Upper lobe of left lung (tissue), 6 donors: ENCODE results near the gene MCF2L2. TPM values are rescaled to one million over a fixed set of nuclear protein-coding genes. Genes with fewer than 3 reads are reported as not detected.

Experiments used
- ATAC-seq, 2 donors: fragments of 200-7000 bp; cut with Tn5 transposase; one replicate each; pipeline ENCODE4 v1.9.1; 2022; ENCODE audit warnings: mild to moderate bottlenecking in 2 of 2, moderate library complexity in 2 of 2; ENCODE audit not compliant: low FRiP score in 2 of 2
- DNase-seq, 2 donors: peaks; one replicate each; pipeline ENCODE4 v3.0.0-alpha.2; 2019 to 2020
- H3K27ac ChIP-seq, 4 donors: fragments of 200-600 bp; sonication (generic); one replicate each; pipeline ENCODE4 v1.5.1; 2016 to 2019
- H3K27me3 ChIP-seq, 4 donors: fragments of 200-600 bp; sonication (generic); one replicate each; pipeline ENCODE4 v1.5.1; 2017 to 2019
- H3K36me3 ChIP-seq, 4 donors: fragments of 200-600 bp; sonication (generic); one replicate each; pipeline ENCODE4 v1.5.1; 2016 to 2019
- H3K4me1 ChIP-seq, 4 donors: fragments of 200-600 bp; sonication (generic); one replicate each; pipeline ENCODE4 v1.5.1; 2018 to 2019
- H3K4me3 ChIP-seq, 4 donors: fragments of 200-600 bp; sonication (generic); one replicate each; pipeline ENCODE4 v1.5.1; 2017 to 2019; ENCODE audit warnings: mild to moderate bottlenecking in 2 of 4, moderate library complexity in 1 of 4
- H3K9me3 ChIP-seq, 4 donors: fragments of 200-600 bp; sonication (generic); one replicate each; pipeline ENCODE4 v1.5.1; 2018 to 2019
- EP300 ChIP-seq, 4 donors: sonication (generic); formaldehyde crosslinking; IDR thresholded peaks; one replicate each; pipeline ENCODE4 v1.5.1; 2017; ENCODE audit warnings: antibody characterized with exemption in 4 of 4, control low read depth in 2 of 4
- POLR2A ChIP-seq, 4 donors: fragments of 450-650 bp; IDR thresholded peaks; one replicate each; pipeline ENCODE4 v1.5.1; 2016 to 2017; ENCODE audit warnings: antibody characterized with exemption in 4 of 4, mild to moderate bottlenecking in 2 of 4
- POLR2AphosphoS5 ChIP-seq, 2 donors: sonication (generic); formaldehyde crosslinking; IDR thresholded peaks; one replicate each; pipeline ENCODE4 v1.5.1; 2017; ENCODE audit warnings: antibody characterized with exemption in 2 of 2
- WGBS, 2 donors: methylation state at CpG; one replicate each; pipeline ENCODE4 v1.1.5; 2017 to 2018; 5-methylcytosine and 5-hydroxymethylcytosine counted together
- total RNA-seq, 6 donors: library from RNA; depleted of rRNA in 4 of 6; stranded (reverse); fragments of >200 nt in 4 of 6; gene quantifications; one replicate each; pipeline versions ENCODE4 v1.1.0 to v1.2.1, GENCODE V29; 2016 to 2021
- TF ChIP-seq, protein P1 (sequence below), 6 experiments: fragments of 450-650 bp in 4 of 6; fragments of 200-600 bp in 2 of 6; sonication (generic) in 2 of 6; IDR thresholded peaks; one replicate each; pipeline ENCODE4 v1.5.1; 2016 to 2019; ENCODE audit warnings: antibody characterized with exemption in 6 of 6
- donor health status: DM: no; HTN: no; CAD: no; lungs with moderate emphysema.
- donor health status: DM: no; HTN: yes; CAD: no; lungs with severe emphysema.

MCF2L2 gene
- total RNA-seq, 6 donors from 2014 or later = 0.22 to 2.0 (median 1.2) TPM

DNA sequence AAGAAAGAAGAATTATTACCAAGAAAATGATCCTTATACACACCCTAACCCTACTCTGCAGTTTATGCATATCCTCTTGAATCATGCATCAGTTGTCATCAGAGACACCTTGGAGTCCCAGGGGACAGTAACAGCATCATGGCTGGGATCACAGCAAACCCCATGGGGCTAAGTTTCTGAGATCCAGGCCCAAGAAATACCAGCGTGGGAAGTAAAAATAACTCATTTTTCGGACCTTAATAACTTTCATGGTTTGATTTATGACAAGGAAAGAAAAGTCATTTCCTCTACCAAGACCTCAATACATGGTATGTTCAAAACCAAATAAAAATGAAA lies 214.2 kb downstream of the MCF2L2 start:
- 47 to 62% methylated on average over 2 of the region's 2 CpGs for WGBS, 2 donors
- H3K9me3 ChIP-seq = no peaks in the 10 kb centered on the region
- peaks cover 6 to 18% (median 14%) of the 10 kb centered on the region in 4 donors for H3K4me1 ChIP-seq
- H3K4me3 ChIP-seq = no peak overlapping the region
- H3K27me3 ChIP-seq = no peaks in the 10 kb centered on the region
- DNase-seq (no peak), ATAC-seq (no peak)
- H3K27ac ChIP-seq = peak overlapping the region in 1 of 4 donors; percentile 44
- H3K36me3 ChIP-seq = no peaks in the 10 kb centered on the region
- TF ChIP-seq POLR2AphosphoS5 (IDR thresholded peaks at IDR 0.05) (no peak), EP300 (IDR thresholded peaks at IDR 0.05) (no peak), POLR2A (IDR thresholded peaks at IDR 0.05) (no peak)

DNA sequence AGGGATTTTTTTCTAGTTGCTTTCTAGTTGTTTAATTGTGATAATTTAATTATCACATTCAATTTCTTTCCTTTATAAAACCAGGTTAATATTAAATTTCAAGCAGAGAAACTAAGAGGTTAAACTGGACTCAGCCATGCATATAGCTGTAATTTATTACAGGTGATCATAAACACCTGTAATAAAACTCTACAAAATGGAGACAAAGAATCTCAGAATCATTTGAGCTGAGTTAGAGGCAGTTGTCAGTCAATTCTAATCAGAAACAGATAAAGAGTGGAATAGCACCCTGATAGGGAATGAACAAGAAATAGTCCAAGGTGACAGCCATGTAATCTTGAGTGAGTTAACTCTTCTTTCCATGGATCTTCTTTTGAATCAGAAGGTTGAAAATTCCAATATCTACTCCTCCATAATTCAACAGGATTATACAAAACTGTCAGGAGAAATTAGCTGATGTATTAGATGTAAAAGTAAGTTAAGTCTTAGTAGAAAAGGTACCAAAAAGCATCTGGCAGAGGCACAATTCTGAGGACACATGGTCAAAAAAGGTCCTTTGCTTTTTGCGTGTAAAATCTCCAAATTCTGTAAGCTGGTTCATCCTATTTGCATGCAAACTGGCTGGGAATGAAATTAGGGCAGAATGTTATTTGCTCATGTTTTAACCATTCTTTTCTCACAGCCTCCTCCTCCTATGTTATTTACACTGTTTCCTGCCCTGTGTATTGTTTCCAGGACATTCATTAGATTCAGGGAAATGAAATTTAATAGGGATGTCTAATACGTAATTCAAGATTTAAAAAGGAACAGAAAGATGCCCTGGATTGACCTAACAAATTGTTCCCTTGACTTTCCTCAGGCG lies 214.8 kb downstream of the MCF2L2 start:
- H3K36me3 ChIP-seq = no peaks in the 10 kb centered on the region
- TF ChIP-seq, protein P1, sequence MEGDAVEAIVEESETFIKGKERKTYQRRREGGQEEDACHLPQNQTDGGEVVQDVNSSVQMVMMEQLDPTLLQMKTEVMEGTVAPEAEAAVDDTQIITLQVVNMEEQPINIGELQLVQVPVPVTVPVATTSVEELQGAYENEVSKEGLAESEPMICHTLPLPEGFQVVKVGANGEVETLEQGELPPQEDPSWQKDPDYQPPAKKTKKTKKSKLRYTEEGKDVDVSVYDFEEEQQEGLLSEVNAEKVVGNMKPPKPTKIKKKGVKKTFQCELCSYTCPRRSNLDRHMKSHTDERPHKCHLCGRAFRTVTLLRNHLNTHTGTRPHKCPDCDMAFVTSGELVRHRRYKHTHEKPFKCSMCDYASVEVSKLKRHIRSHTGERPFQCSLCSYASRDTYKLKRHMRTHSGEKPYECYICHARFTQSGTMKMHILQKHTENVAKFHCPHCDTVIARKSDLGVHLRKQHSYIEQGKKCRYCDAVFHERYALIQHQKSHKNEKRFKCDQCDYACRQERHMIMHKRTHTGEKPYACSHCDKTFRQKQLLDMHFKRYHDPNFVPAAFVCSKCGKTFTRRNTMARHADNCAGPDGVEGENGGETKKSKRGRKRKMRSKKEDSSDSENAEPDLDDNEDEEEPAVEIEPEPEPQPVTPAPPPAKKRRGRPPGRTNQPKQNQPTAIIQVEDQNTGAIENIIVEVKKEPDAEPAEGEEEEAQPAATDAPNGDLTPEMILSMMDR (IDR thresholded peaks at IDR 0.05) = no peak
- no peak for TF ChIP-seq POLR2A (IDR thresholded peaks at IDR 0.05)
- DNase-seq = no peak
- no peak for ATAC-seq
- H3K4me1 ChIP-seq = peaks cover 6 to 18% (median 14%) of the 10 kb centered on the region in 4 donors
- H3K27me3 ChIP-seq = no peaks in the 10 kb centered on the region
- H3K9me3 ChIP-seq = no peaks in the 10 kb centered on the region
- peak overlapping the region in 1 of 4 donors; percentile 44 for H3K27ac ChIP-seq
- no peak overlapping the region for H3K4me3 ChIP-seq
- WGBS, 2 donors = 58 to 75% methylated on average over 3 of the region's 3 CpGs

GRCh38 chr3:183212565-183212964 lies 215.9 kb downstream of the MCF2L2 start:
- WGBS, 2 donors = 32 to 43% methylated on average over 6 to 7 of the region's 7 CpGs
- Histone ChIP-seq H3K27me3 (no peaks in the 10 kb centered on the region), H3K36me3 (no peaks in the 10 kb centered on the region), H3K4me1 (peaks cover 6 to 18% (median 14%) of the 10 kb centered on the region in 4 donors), H3K4me3 (no peak overlapping the region), H3K9me3 (no peaks in the 10 kb centered on the region), H3K27ac (peak overlapping the region; percentile 69 to 83 (median 79))
- DNase-seq = peak in 1 of 2 donors; percentile 31
- TF ChIP-seq POLR2AphosphoS5 (IDR thresholded peaks at IDR 0.05) = peak; percentile 23 to 26
- TF ChIP-seq POLR2A (IDR thresholded peaks at IDR 0.05) = no peak
- TF ChIP-seq, protein P1 (IDR thresholded peaks at IDR 0.05) = no peak
- TF ChIP-seq EP300 (IDR thresholded peaks at IDR 0.05) = no peak
- ATAC-seq = peak; percentile 60 to 67

GRCh38 chr3:183212096-183212495 lies 216.3 kb downstream of the MCF2L2 start:
- H3K4me3 ChIP-seq = no peak overlapping the region
- no peaks in the 10 kb centered on the region for H3K9me3 ChIP-seq
- peaks cover 6 to 18% (median 14%) of the 10 kb centered on the region in 4 donors for H3K4me1 ChIP-seq
- no peaks in the 10 kb centered on the region for H3K36me3 ChIP-seq
- H3K27me3 ChIP-seq = no peaks in the 10 kb centered on the region
- ATAC-seq (no peak), DNase-seq (no peak)
- WGBS, 2 donors = 59 to 71% methylated on average over 12 of the region's 12 CpGs
- TF ChIP-seq POLR2A (IDR thresholded peaks at IDR 0.05) = no peak
- TF ChIP-seq, protein P1 (IDR thresholded peaks at IDR 0.05) = no peak
- no peak for TF ChIP-seq POLR2AphosphoS5 (IDR thresholded peaks at IDR 0.05)
- H3K27ac ChIP-seq = peak overlapping the region; percentile 69 to 83 (median 79)

- Histone ChIP-seq H3K9me3 (no peaks in the 10 kb centered on the region), H3K4me3 (peak overlapping the region in 1 of 4 donors; percentile 3), H3K36me3 (no peaks in the 10 kb centered on the region), H3K4me1 (peaks cover 6 to 18% (median 14%) of the 10 kb centered on the region in 4 donors), H3K27me3 (no peaks in the 10 kb centered on the region), H3K27ac (peak overlapping the region; percentile 69 to 83 (median 79))
- WGBS, 2 donors = 51 to 59% methylated on average over 9 to 13 of the region's 13 CpGs
- peak; percentile 68 to 72 for TF ChIP-seq POLR2AphosphoS5 (IDR thresholded peaks at IDR 0.05)
- no peak for TF ChIP-seq EP300 (IDR thresholded peaks at IDR 0.05)
- peak in 1 of 4 donors; percentile 10 for TF ChIP-seq POLR2A (IDR thresholded peaks at IDR 0.05)
- TF ChIP-seq, protein P1 (IDR thresholded peaks at IDR 0.05) = no peak
- ATAC-seq (peak; percentile 66 to 91), DNase-seq (peak in 1 of 2 donors; percentile 65)
These were observed 217.1 kb downstream of the MCF2L2 start for GRCh38 chr3:183211352-183211751.
